Ovary (tissue), 9 donors: ENCODE measurements around the gene AGRP. TPM values are rescaled to one million over a fixed set of nuclear protein-coding genes. Genes with fewer than 3 reads are reported as not detected.
A peak's percentile ranks its signal among the peaks of the same experiment; 100 is the strongest.

Experiments used
- DNase-seq, 5 donors: peaks; one replicate each; pipeline ENCODE4 v3.0.0-alpha.2; 2019 to 2020
- H3K27ac ChIP-seq, 2 donors: fragments of 200-600 bp; one replicate each; pipeline versions ENCODE4 v1.5.1 to v1.8.0; 2019 to 2022
- H3K27me3 ChIP-seq: fragments of 200-600 bp; one replicate; pipeline ENCODE4 v1.8.0; 2022
- H3K36me3 ChIP-seq: fragments of 200-600 bp; sonication (generic); one replicate; pipeline ENCODE4 v1.5.1; 2019
- H3K4me1 ChIP-seq: one replicate; pipeline ENCODE4 v1.8.1; 2013; ENCODE audit warnings: mild to moderate bottlenecking, moderate library complexity; ENCODE audit not compliant: insufficient read depth
- H3K4me3 ChIP-seq: fragments of 200-600 bp; sonication (generic); one replicate; pipeline ENCODE4 v1.5.1; 2017
- H3K9me3 ChIP-seq, 2 donors: fragments of 200-600 bp in 1 of 2; sonication (generic) in 1 of 2; one replicate each; pipeline versions ENCODE4 v1.5.1 to v1.8.1; 2013 to 2019; ENCODE audit warnings: mild to moderate bottlenecking in 1 of 2, moderate library complexity in 1 of 2
- CTCF ChIP-seq, 3 donors: fragments of 450-650 bp in 2 of 3; fragments of 200-600 bp in 1 of 3; IDR thresholded peaks; one replicate each; pipeline versions ENCODE4 v1.5.1 to v1.8.0; 2016 to 2022; ENCODE audit warnings: antibody characterized with exemption in 3 of 3, mild to moderate bottlenecking in 1 of 3
- EP300 ChIP-seq: sonication (generic); formaldehyde crosslinking; IDR thresholded peaks from one replicate; pipeline ENCODE4 v1.6.1; 2017; ENCODE audit warnings: antibody characterized with exemption
- POLR2A ChIP-seq: fragments of 450-650 bp; IDR thresholded peaks from one replicate; pipeline ENCODE4 v1.6.1; 2017; ENCODE audit warnings: antibody characterized with exemption, mild to moderate bottlenecking, moderate library complexity
- WGBS, 3 donors: extraction: QIAGEN DNeasy Blood & Tissue Kit in 1 of 3; methylation state at CpG; one replicate each; pipeline versions ENCODE4 v1.1.5 to v1.1.7; 2013 to 2017; 5-methylcytosine and 5-hydroxymethylcytosine counted together
- intact Hi-C, 4 donors: fragments of 100-400 bp; cut with DNase I; formaldehyde crosslinking; loops; one replicate each; pipeline versions ENCODE4 v1.11.0 to v1.15.1; 2022 to 2023
- polyA plus RNA-seq, 2 donors: library from polyadenylated mRNA; stranded (reverse); fragments of 200-250 nt in 1 of 2; fragments of 350-450 nt in 1 of 2; fragmentation: Illumina TruSeq in 1 of 2; extraction: RNeasy Lipid Tissue Mini Kit (QIAGEN cat#74804) in 1 of 2; gene quantifications; one replicate each; pipeline ENCODE4 v1.2.3, GENCODE V29; 2013 to 2014
- total RNA-seq, 7 donors: library from RNA; depleted of rRNA in 2 of 7; stranded (reverse); fragments of >200 nt in 2 of 7; fragmentation: NEBNext Ultra II Directional in 3 of 7; extraction: Animal tissue kit (Norgen Biotek cat#: 25700) in 3 of 7; gene quantifications; one replicate each; pipeline versions ENCODE4 v1.1.0 to v1.2.4, GENCODE V29; 2016 to 2023
- donor health status: DM: no; HTN: no; CAD: no; lungs with moderate emphysema.
- donor health status: DM: no; HTN: no; CAD: no.
- donor health status: Bipolar disorder and iron deficiency.
- donor health status: DM: yes; HTN: yes; CAD: no.
- donor health status: DM: no; HTN: no; CAD: no.
- donor health status: DM: yes; HTN: yes; CAD: no.

AGRP gene
- total and polyA plus RNA-seq, 9 donors, result 0.11 to 0.55 (median 0.48) TPM; not detected in 6

- H3K4me1 ChIP-seq, result peaks cover 74% of the 10 kb centered on the region
- DNase-seq, result peak; percentile 68 to 89 (median 84)
- 30 to 39% (median 33%) methylated on average over 12 of the region's 12 CpGs for WGBS, 3 donors
- H3K27ac ChIP-seq, result peak overlapping the region; percentile 29 to 66
- no peaks in the 10 kb centered on the region for H3K9me3 ChIP-seq
- TF ChIP-seq CTCF (IDR thresholded peaks at IDR 0.05) (no peak), EP300 (no peak), POLR2A (no peak)
- intact Hi-C loops, result loop anchor here in 1 of 4 donors (2.0 kb wide), 1 partner anchor 13 kb away; no protein-coding TSS in a partner anchor
- H3K4me3 ChIP-seq, result no peak overlapping the region
- H3K36me3 ChIP-seq, result no peaks in the 10 kb centered on the region
- H3K27me3 ChIP-seq, result no peaks in the 10 kb centered on the region
Observed at GRCh38 chr16:67445913-67446907, 37.1 kb downstream of the AGRP start.

- H3K36me3 ChIP-seq, result no peaks in the 10 kb centered on the region
- 5 to 27% (median 24%) methylated on average over 3 of the region's 3 CpGs for WGBS, 3 donors
- H3K4me1 ChIP-seq, result peaks cover 71% of the 10 kb centered on the region
- peak in 3 of 5 donors; percentile 54 to 79 (median 69) for DNase-seq
- H3K4me3 ChIP-seq, result no peak overlapping the region
- H3K27ac ChIP-seq, result peak overlapping the region in 1 of 2 donors; percentile 66
- H3K9me3 ChIP-seq, result no peaks in the 10 kb centered on the region
- H3K27me3 ChIP-seq, result no peaks in the 10 kb centered on the region
- TF ChIP-seq CTCF (IDR thresholded peaks at IDR 0.05) (peak in 1 of 3 donors; percentile 7), EP300 (no peak)
- intact Hi-C loops, result loop anchor here in 1 of 4 donors (2.0 kb wide), 1 partner anchor 13 kb away; no protein-coding TSS in a partner anchor
Observed at GRCh38 chr16:67445441-67445912, 37.9 kb downstream of the AGRP start.

DNA sequence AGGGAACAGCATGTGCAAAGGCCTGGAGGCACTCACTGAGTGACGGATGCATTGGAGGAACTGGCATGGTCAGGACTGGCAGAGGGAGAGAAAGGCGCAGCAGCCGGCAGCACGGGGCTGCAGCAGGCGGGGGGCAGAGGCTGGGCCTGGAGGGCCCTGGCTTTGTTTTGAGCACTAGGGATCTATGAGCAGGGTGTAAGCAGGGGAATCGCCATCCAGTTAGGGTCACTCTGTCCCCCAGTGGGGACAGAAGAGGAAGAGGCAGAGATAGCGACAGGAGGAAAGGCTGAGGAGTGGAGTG lies 38.3 kb downstream of the AGRP start:
- DNase-seq, result no peak
- H3K36me3 ChIP-seq, result no peaks in the 10 kb centered on the region
- TF ChIP-seq EP300, result no peak
- peaks cover 69% of the 10 kb centered on the region for H3K4me1 ChIP-seq
- intact Hi-C loops, result loop anchor here in 1 of 4 donors (2.0 kb wide), 1 partner anchor 14 kb away; no protein-coding TSS in a partner anchor
- 64 to 72% (median 64%) methylated on average over 7 of the region's 7 CpGs for WGBS, 3 donors
- no peak overlapping the region for H3K4me3 ChIP-seq
- H3K27ac ChIP-seq, result peak overlapping the region in 1 of 2 donors; percentile 66
- no peaks in the 10 kb centered on the region for H3K9me3 ChIP-seq
- no peaks in the 10 kb centered on the region for H3K27me3 ChIP-seq

GRCh38 chr16:67444259-67445125 lies 38.9 kb downstream of the AGRP start:
- no peaks in the 10 kb centered on the region for H3K9me3 ChIP-seq
- WGBS, 3 donors, result 84 to 87% (median 85%) methylated on average over 21 to 22 of the region's 22 CpGs
- TF ChIP-seq POLR2A (no peak), CTCF (IDR thresholded peaks at IDR 0.05) (no peak), EP300 (no peak)
- H3K4me3 ChIP-seq, result no peak overlapping the region
- no peaks in the 10 kb centered on the region for H3K27me3 ChIP-seq
- intact Hi-C loops, result loop anchor here in 1 of 4 donors (2.0 kb wide), 1 partner anchor 14 kb away; no protein-coding TSS in a partner anchor
- peak overlapping the region in 1 of 2 donors; percentile 66 for H3K27ac ChIP-seq
- H3K36me3 ChIP-seq, result no peaks in the 10 kb centered on the region
- DNase-seq, result peak in 1 of 5 donors; percentile 28
- peaks cover 63% of the 10 kb centered on the region for H3K4me1 ChIP-seq
